ENCODE measurements around the gene ZNF180.
"Not testable (repeated sequence)": the region's sequence is repeated elsewhere in the genome, so short reads cannot be mapped to it uniquely, and the experiment has no call there.

ZNF180 gene

GRCh38 chr19:44499559-44499958 lies 763 bp downstream of the ZNF180 start:
- in situ Hi-C loops (cut with HindIII; ENCODE audit: low sequenced_read_pairs) = no loop called here

DNA sequence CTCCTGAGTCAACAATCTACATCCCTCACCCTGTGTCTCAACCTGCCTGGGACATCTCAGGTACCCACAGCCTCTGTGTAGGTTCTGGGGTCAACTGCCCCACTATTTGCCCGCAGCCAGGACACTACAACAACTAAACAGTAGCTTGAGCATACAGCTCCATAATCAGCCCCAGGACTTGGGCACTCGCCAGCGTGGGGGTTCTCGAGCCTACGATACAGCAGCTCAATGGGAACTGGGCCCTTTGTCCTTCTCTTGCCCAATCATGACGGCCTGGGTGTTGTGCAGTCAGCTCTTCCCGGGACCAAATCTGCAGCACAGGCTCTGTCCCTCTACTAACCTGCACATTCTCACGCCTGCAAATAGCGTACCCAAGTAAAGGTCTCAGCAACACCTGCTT lies 1.3 kb downstream of the ZNF180 start:
- in situ Hi-C loops (cut with HindIII; ENCODE audit: low sequenced_read_pairs) = no loop called here

GRCh38 chr19:44496711-44497110 lies 3.6 kb downstream of the ZNF180 start:
- in situ Hi-C loops (cut with HindIII; ENCODE audit: low sequenced_read_pairs) = no loop called here

GRCh38 chr19:44476559-44477408 lies 23.5 kb downstream of the ZNF180 start:
- in situ Hi-C loops (cut with HindIII; ENCODE audit: low sequenced_read_pairs) = no loop called here

- in situ Hi-C loops (cut with HindIII; ENCODE audit: low sequenced_read_pairs) = not testable (repeated sequence)
Measured at GRCh38 chr19:44468730-44469129, 31.6 kb downstream of the ZNF180 start.

DNA sequence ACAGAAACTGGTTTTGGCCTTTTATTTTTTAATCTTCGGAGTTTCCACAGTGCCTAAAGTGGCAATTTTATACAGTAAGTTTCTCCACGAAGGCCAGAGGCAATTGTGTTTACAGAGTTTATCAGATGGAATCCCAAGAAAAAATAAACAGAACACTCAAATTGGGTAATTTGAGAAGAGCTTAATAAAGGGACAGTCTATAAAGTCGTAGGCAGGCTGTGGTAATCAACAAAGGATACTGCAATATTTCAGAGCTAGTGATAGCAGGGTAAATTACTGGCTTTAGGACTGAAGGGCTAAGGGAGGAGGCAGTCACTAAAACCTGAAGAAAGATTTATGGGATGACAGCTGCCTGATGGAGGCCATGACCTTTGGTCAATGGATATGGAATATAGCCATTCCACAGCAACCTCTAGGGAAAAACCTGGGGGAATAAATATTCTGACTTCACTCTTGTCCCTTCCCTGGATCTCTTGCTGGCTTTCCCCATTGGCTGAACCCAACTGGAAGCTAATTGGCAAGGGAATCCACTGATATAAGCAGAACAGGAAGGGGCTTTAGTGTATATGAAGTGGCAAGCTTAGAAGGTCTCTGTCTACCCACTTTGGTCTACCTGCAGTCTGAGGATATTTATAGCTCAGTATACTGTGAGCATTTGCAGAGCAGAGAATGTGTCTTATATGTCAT lies 37.6 kb downstream of the ZNF180 start:
- in situ Hi-C loops (cut with HindIII; ENCODE audit: low sequenced_read_pairs) = not testable (repeated sequence)

DNA sequence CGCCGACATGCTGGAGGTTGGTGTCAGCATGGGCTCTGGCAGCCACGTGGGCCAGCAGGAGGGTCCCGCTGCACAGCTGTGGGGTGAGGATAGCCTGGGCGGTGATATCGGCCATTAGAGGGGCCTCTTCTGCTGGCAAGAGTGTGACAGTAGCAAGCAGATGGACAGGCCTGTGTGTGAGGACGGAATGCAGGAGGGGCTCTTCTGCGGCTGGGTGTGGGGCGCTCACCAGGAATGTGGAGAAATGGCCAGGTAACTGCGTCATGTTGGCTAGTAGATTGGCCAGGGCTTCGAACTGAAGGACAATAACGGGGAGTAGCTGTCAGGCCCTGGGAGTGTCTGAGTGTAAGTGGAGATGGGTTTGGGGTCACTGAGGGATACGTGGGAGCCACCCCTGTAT lies 44.3 kb downstream of the ZNF180 start:
- in situ Hi-C loops (cut with HindIII; ENCODE audit: low sequenced_read_pairs) = not testable (repeated sequence)

DNA sequence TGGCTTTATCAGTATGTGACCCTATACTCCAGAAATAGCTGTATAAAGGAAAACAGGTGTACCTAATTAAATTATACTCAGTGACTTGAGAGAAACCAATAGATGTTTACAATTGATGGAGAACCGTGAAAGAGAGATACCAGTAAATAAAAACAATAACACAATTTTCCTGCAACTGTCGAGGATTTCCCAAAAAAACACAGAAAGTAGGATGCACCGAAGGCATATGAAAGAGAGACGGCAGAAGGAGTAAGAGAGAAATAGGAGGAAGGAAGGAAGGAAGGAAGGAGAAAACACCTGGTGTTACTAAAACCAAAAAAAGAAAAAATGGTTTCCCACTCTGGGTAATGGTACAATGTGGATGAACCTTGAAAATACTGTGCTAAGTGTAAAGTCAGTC lies 45.2 kb downstream of the ZNF180 start:
- in situ Hi-C loops (cut with HindIII; ENCODE audit: low sequenced_read_pairs) = no loop called here

GRCh38 chr19:44452367-44452766 lies 48.0 kb downstream of the ZNF180 start:
- in situ Hi-C loops (cut with HindIII; ENCODE audit: low sequenced_read_pairs) = no loop called here

- in situ Hi-C loops (cut with HindIII; ENCODE audit: low sequenced_read_pairs) = no loop called here
Measured at GRCh38 chr19:44451687-44452086, 48.6 kb downstream of the ZNF180 start.

- in situ Hi-C loops (cut with HindIII; ENCODE audit: low sequenced_read_pairs) = no loop called here
Measured at GRCh38 chr19:44447916-44448674, 52.2 kb downstream of the ZNF180 start, which contains the start of gene ZNF229. ZNF229 (minus strand) TSS chr19:44448472; CDS start chr19:44442847, 5,625 bp downstream.

DNA sequence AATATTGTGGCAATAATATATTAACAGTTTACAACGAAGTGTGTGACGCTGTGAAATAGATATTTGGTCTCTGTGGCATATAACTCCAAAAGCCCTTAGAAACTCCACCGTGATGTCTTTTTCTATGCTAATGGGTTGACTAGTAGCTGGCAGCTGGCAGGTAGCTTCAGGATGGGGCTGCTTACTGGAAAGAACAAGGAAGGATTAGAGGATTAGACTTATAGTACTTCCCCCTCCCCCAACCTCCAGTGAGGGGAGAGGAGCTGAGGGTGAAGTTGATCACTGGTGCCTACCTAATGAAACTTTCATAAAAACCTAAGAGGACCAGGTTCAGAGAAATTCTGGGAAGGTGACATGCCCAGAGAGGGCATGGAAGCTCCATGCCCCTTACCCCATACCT lies 61.9 kb downstream of the ZNF180 start:
- in situ Hi-C loops (cut with HindIII; ENCODE audit: low sequenced_read_pairs) = no loop called here

- in situ Hi-C loops (cut with HindIII; ENCODE audit: low sequenced_read_pairs) = no loop called here
Measured at GRCh38 chr19:44435441-44435840, 64.9 kb downstream of the ZNF180 start.

- in situ Hi-C loops (cut with HindIII; ENCODE audit: low sequenced_read_pairs) = no loop called here
Measured at GRCh38 chr19:44430956-44431355, 69.4 kb downstream of the ZNF180 start.
